Thoracic aorta (tissue), 2 donors: Measurements from ENCODE around the gene ADARB1. TPM values are rescaled to one million over a fixed set of nuclear protein-coding genes. Genes with fewer than 3 reads are reported as not detected.
A peak's percentile ranks its signal among the peaks of the same experiment; 100 is the strongest.
"Not testable (repeated sequence)": the region's sequence is repeated elsewhere in the genome, so short reads cannot be mapped to it uniquely, and the experiment has no call there.

Experiments
- ATAC-seq: fragments of 150-250 bp; one replicate; pipeline ENCODE4 v1.8.0; 2017; ENCODE audit warnings: low read depth; ENCODE audit not compliant: insufficient number of reproducible peaks, low FRiP score
- DNase-seq: peaks from one replicate; pipeline ENCODE4 v3.0.0-alpha.2; 2020; ENCODE audit warnings: low spot score
- H3K27ac ChIP-seq, 2 donors: fragments of 200-600 bp; sonication (generic); 1 replicate in 1 of 2; 2 replicates in 1 of 2; pipeline ENCODE4 v1.5.1; 2016; ENCODE audit warnings: mild to moderate bottlenecking in 2 of 2, moderate library complexity in 2 of 2
- H3K27me3 ChIP-seq: fragments of 200-600 bp; sonication (generic); replicated peaks from 2 replicates; pipeline ENCODE4 v1.6.0; 2016; ENCODE audit warnings: mild to moderate bottlenecking; ENCODE audit not compliant: insufficient read depth
- H3K36me3 ChIP-seq: fragments of 200-600 bp; sonication (generic); one replicate; pipeline ENCODE4 v1.5.1; 2016
- H3K4me1 ChIP-seq, 2 donors: fragments of 200-600 bp; sonication (generic); 1 replicate in 1 of 2; 2 replicates in 1 of 2; pipeline versions ENCODE4 v1.5.1 to v1.6.0; 2016; ENCODE audit warnings: low read depth in 2 of 2, mild to moderate bottlenecking in 1 of 2; ENCODE audit not compliant: control insufficient read depth in 1 of 2
- H3K4me3 ChIP-seq: fragments of 200-600 bp; sonication (generic); 2 replicates; pipeline ENCODE4 v1.5.1; 2016; ENCODE audit warnings: mild to moderate bottlenecking
- H3K9me3 ChIP-seq: fragments of 200-600 bp; sonication (generic); 2 replicates; pipeline ENCODE4 v1.5.1; 2016
- CTCF ChIP-seq: fragments of 200-600 bp; sonication (generic); IDR thresholded peaks from one replicate; pipeline ENCODE4 v1.5.1; 2019; ENCODE audit warnings: antibody characterized with exemption
- total RNA-seq, 2 donors: library from RNA; depleted of rRNA; stranded (reverse); fragments of >200 nt; gene quantifications; one replicate each; pipeline versions ENCODE4 v1.1.0 to v1.2.3, GENCODE V29; 2016

Gene ADARB1
- total RNA-seq, 2 donors from 2014 or later, result 124 to 201 TPM

- no peak for ATAC-seq
- Histone ChIP-seq H3K9me3 (no peaks in the 10 kb centered on the region), H3K4me1 (peaks cover 6 to 50% of the 10 kb centered on the region in 2 donors), H3K4me3 (no peak overlapping the region), H3K36me3 (peaks cover 14% of the 10 kb centered on the region), H3K27me3 (no peaks in the 10 kb centered on the region), H3K27ac (no peak overlapping the region)
- no peak for DNase-seq
- no peak for TF ChIP-seq CTCF
These were observed 65.1 kb downstream of the ADARB1 start for GRCh38 chr21:45139473-45139872.

GRCh38 chr21:45140346-45140940 is 66.1 kb downstream of the ADARB1 start:
- TF ChIP-seq CTCF, result peak; percentile 73
- peaks cover 6 to 50% of the 10 kb centered on the region in 2 donors for H3K4me1 ChIP-seq
- H3K36me3 ChIP-seq, result peaks cover 7% of the 10 kb centered on the region
- ATAC-seq, result no peak
- no peak overlapping the region for H3K4me3 ChIP-seq
- no peaks in the 10 kb centered on the region for H3K9me3 ChIP-seq
- DNase-seq, result no peak
- no peak overlapping the region for H3K27ac ChIP-seq
- no peaks in the 10 kb centered on the region for H3K27me3 ChIP-seq

GRCh38 chr21:45140944-45141343 is 66.6 kb downstream of the ADARB1 start:
- H3K4me3 ChIP-seq, DNase-seq, ATAC-seq, H3K27me3 ChIP-seq, H3K27ac ChIP-seq, H3K9me3 ChIP-seq: not testable (repeated sequence)
- Histone ChIP-seq H3K4me1 (peaks cover 6 to 48% of the 10 kb centered on the region in 2 donors), H3K36me3 (peaks cover 10% of the 10 kb centered on the region)

GRCh38 chr21:45141507-45141906 is 67.1 kb downstream of the ADARB1 start:
- Histone ChIP-seq H3K36me3 (peaks cover 13% of the 10 kb centered on the region), H3K27me3 (no peaks in the 10 kb centered on the region), H3K27ac (no peak overlapping the region), H3K4me3 (no peak overlapping the region), H3K9me3 (no peaks in the 10 kb centered on the region), H3K4me1 (peaks cover 6 to 42% of the 10 kb centered on the region in 2 donors)
- DNase-seq, result no peak
- no peak for ATAC-seq
- no peak for TF ChIP-seq CTCF

GRCh38 chr21:45142469-45143308 is 68.3 kb downstream of the ADARB1 start:
- DNase-seq (no peak), ATAC-seq (no peak)
- H3K27me3 ChIP-seq, result no peaks in the 10 kb centered on the region
- TF ChIP-seq CTCF, result no peak
- H3K4me1 ChIP-seq, result peaks cover 6 to 31% of the 10 kb centered on the region in 2 donors
- peaks cover 23% of the 10 kb centered on the region for H3K36me3 ChIP-seq
- no peak overlapping the region for H3K4me3 ChIP-seq
- no peak overlapping the region for H3K27ac ChIP-seq
- no peaks in the 10 kb centered on the region for H3K9me3 ChIP-seq
